Endothelial cell of umbilical vein (primary cell): Measurements from ENCODE around the gene GDE1. TPM values are rescaled to one million over a fixed set of nuclear protein-coding genes. Genes with fewer than 3 reads are reported as not detected.

Experiments used
- BruUV-seq: library from RNA; stranded (reverse); fragments of 400-500 nt; replicated peaks from 2 replicates; lab custom pipeline; 2021; lab: Mats Ljungman, UMichigan
- CTCF ChIA-PET: fragments of 300-600, 350-600 bp; sonication (Branson Sonifier 250); formaldehyde crosslinking; loops from one replicate; lab custom pipeline; 2021; ENCODE audit warnings: antibody characterized with exemption, inconsistent platforms; lab: Charles Lee
- POLR2A ChIA-PET: fragments of 300-600, 350-600 bp; sonication (Branson Sonifier 250); formaldehyde crosslinking; loops from one replicate; lab custom pipeline; 2021; ENCODE audit warnings: antibody characterized with exemption, inconsistent platforms; lab: Charles Lee
- DNase-seq: peaks from one replicate; pipeline ENCODE4 v3.0.0-alpha.2; 2011; ENCODE audit warnings: low read depth, low spot score
- FAIRE-seq: peaks from 2 replicates; lab custom pipeline; 2011; peaks lifted over from hg19 to GRCh38; lab: Jason Lieb, UNC
- H2AFZ ChIP-seq: 2 replicates; pipeline ENCODE4 v1.6.0; 2012; ENCODE audit warnings: low read depth, low read length, control low read depth, inconsistent platforms
- H3K27ac ChIP-seq: 2 replicates; pipeline ENCODE4 v1.5.1; 2011; ENCODE audit warnings: low read depth, mild to moderate bottlenecking, control low read depth, low read length, moderate library complexity; ENCODE audit not compliant: insufficient read depth
- H3K27me3 ChIP-seq, 2 experiments: 2 replicates each; pipeline versions ENCODE4 v1.6.0 to v1.6.1; 2011; ENCODE audit warnings: low read length in 2 of 2, mixed read lengths in 1 of 2; ENCODE audit not compliant: control insufficient read depth in 2 of 2, insufficient read depth in 2 of 2
- H3K36me3 ChIP-seq, 2 experiments: 2 replicates in 1 of 2; 3 replicates in 1 of 2; pipeline ENCODE4 v1.5.1; 2011; ENCODE audit warnings: low read length in 2 of 2, mild to moderate bottlenecking in 1 of 2, moderate library complexity in 1 of 2; ENCODE audit not compliant: control insufficient read depth in 2 of 2, insufficient read depth in 2 of 2; ENCODE audit errors: extremely low read depth in 1 of 2
- H3K4me1 ChIP-seq: 3 replicates; pipeline ENCODE4 v1.5.1; 2011; ENCODE audit warnings: mild to moderate bottlenecking, low read length; ENCODE audit not compliant: control insufficient read depth, insufficient read depth; ENCODE audit errors: extremely low read depth
- H3K4me2 ChIP-seq: 2 replicates; pipeline ENCODE4 v1.6.1; 2011; ENCODE audit warnings: low read length, control low read depth, mixed read lengths; ENCODE audit not compliant: insufficient read depth
- H3K4me3 ChIP-seq, 3 experiments: fragments of 200-600 bp in 1 of 3; sonication (generic), shearing (Covaris generic) in 1 of 3; replicated peaks in 1 of 3; 2 replicates each; pipeline ENCODE4 v1.5.1; 2011 to 2016; ENCODE audit warnings: control low read depth in 3 of 3, low read length in 3 of 3, mild to moderate bottlenecking in 2 of 3, inconsistent platforms in 1 of 3, low read depth in 1 of 3, moderate library complexity in 1 of 3; ENCODE audit not compliant: insufficient read depth in 1 of 3
- H3K79me2 ChIP-seq: 2 replicates; pipeline ENCODE4 v1.6.0; 2012; ENCODE audit warnings: low read length, inconsistent platforms; ENCODE audit not compliant: control insufficient read depth, insufficient read depth
- H3K9ac ChIP-seq: replicated peaks from 2 replicates; pipeline ENCODE3; 2011; ENCODE audit warnings: low read length, control low read depth; ENCODE audit not compliant: insufficient read depth; ENCODE audit errors: extremely low read depth
- H3K9me1 ChIP-seq: replicated peaks from 3 replicates; pipeline ENCODE4 v1.6.0; 2011; ENCODE audit warnings: mild to moderate bottlenecking, low read length; ENCODE audit not compliant: control insufficient read depth, insufficient read depth; ENCODE audit errors: extremely low read depth
- H3K9me3 ChIP-seq: replicated peaks from 2 replicates; pipeline ENCODE4 v1.5.1; 2012; ENCODE audit warnings: low read length, inconsistent platforms; ENCODE audit not compliant: control insufficient read depth, insufficient read depth
- H4K20me1 ChIP-seq: replicated peaks from 2 replicates; pipeline ENCODE3; 2011; ENCODE audit warnings: mild to moderate bottlenecking, low read length; ENCODE audit not compliant: control insufficient read depth, insufficient read depth; ENCODE audit errors: extremely low read depth
- CTCF ChIP-seq, 2 donors: IDR thresholded peaks; 1 replicate in 1 of 2; 2 replicates in 1 of 2; pipeline ENCODE4 v1.5.1; 2011; ENCODE audit warnings: low read length in 2 of 2, mild to moderate bottlenecking in 2 of 2, moderate library complexity in 2 of 2, control low read depth in 1 of 2, inconsistent platforms in 1 of 2, low read depth in 1 of 2; ENCODE audit not compliant: insufficient read depth in 1 of 2; ENCODE audit errors: extremely low read depth in 1 of 2
- EZH2 ChIP-seq: IDR thresholded peaks from 2 replicates; pipeline ENCODE4 v1.6.1; 2012; ENCODE audit warnings: borderline replicate concordance, low read depth, mild to moderate bottlenecking, moderate library complexity, low read length, inconsistent platforms; ENCODE audit not compliant: severe bottlenecking
- FOS ChIP-seq: IDR thresholded peaks from 2 replicates; pipeline ENCODE4 v1.6.1; 2011; ENCODE audit warnings: mild to moderate bottlenecking, low read length, moderate library complexity, borderline replicate concordance; ENCODE audit not compliant: insufficient read depth
- GATA2 ChIP-seq: IDR thresholded peaks from 2 replicates; pipeline ENCODE4 v1.7.0; 2011; ENCODE audit warnings: low read depth, mild to moderate bottlenecking, moderate library complexity, mixed read lengths, low read length; ENCODE audit not compliant: insufficient read length, insufficient read depth
- JUN ChIP-seq: IDR thresholded peaks from 2 replicates; pipeline ENCODE4 v1.6.1; 2011; ENCODE audit warnings: borderline replicate concordance, low read depth; ENCODE audit not compliant: insufficient read length, insufficient read depth
- MAX ChIP-seq: IDR thresholded peaks from 2 replicates; pipeline ENCODE4 v1.6.1; 2011; ENCODE audit not compliant: insufficient read depth, insufficient read length
- MYC ChIP-seq: IDR thresholded peaks from one replicate; pipeline ENCODE4 v1.6.1; 2011; ENCODE audit warnings: mild to moderate bottlenecking, low read depth, low read length
- POLR2A ChIP-seq: IDR thresholded peaks from 2 replicates; pipeline ENCODE4 v1.6.1; 2012; ENCODE audit warnings: low read depth, mild to moderate bottlenecking, control low read depth, low read length
- POLR2AphosphoS5 ChIP-seq: IDR thresholded peaks from 2 replicates; pipeline ENCODE4 v1.6.1; 2012; ENCODE audit warnings: low read depth, mild to moderate bottlenecking, control low read depth, low read length, moderate library complexity; ENCODE audit not compliant: insufficient read depth
- dilution Hi-C: fragments of 300-500 bp; cut with MboI; formaldehyde crosslinking; loops from one replicate; pipeline ENCODE4 v1.15.0; 2019; ENCODE audit warnings: low sequenced_read_pairs; ENCODE audit not compliant: extremely low pct_ligation_motif_present
- intact Hi-C: fragments of 100-400 bp; cut with micrococcal nuclease; formaldehyde crosslinking; loops from one replicate; pipeline ENCODE4 v1.10.0; 2022
- polyA plus RNA-seq, 4 experiments: library from polyadenylated mRNA; depleted of rRNA in 3 of 4; stranded (reverse) in 3 of 4; unstranded in 1 of 4; fragments of >200 nt; gene quantifications; 2 replicates each; pipeline versions ENCODE4 v1.2.1 to v1.2.3, GENCODE V29; 2011 to 2012; ENCODE audit warnings: missing spikeins in 1 of 4
- total RNA-seq: library from RNA; stranded (reverse); gene quantifications from 2 replicates; pipeline ENCODE4 v1.2.3, GENCODE V29; 2021

The GDE1 gene
- total and polyA plus RNA-seq, 2 donors (not counting 3 experiments of a cell fraction or from before 2014, with no cell fraction given), result 34.9 to 50.5 TPM

- no peak for FAIRE-seq
- POLR2A ChIA-PET, result no interaction called here
- dilution Hi-C loops (no loop called here), intact Hi-C loops (no loop called here)
- Histone ChIP-seq H3K27me3 (no peaks in the 10 kb centered on the region), H3K27ac (no peak overlapping the region), H3K4me1 (no peaks in the 10 kb centered on the region), H3K9ac (no peak overlapping the region), H3K36me3 (peaks cover 11 to 19% of the 10 kb centered on the region in 2 experiments), H3K79me2 (peaks cover 11% of the 10 kb centered on the region), H2AFZ (no peak overlapping the region), H3K9me3 (no peaks in the 10 kb centered on the region), H3K4me2 (no peak overlapping the region), H3K4me3 (no peak overlapping the region), H3K9me1 (no peaks in the 10 kb centered on the region), H4K20me1 (peaks cover 3% of the 10 kb centered on the region)
- BruUV-seq, result no TSS peak
- no peak for DNase-seq
- TF ChIP-seq MYC (no peak), GATA2 (no peak), POLR2A (no peak), EZH2 (no peak), JUN (no peak), CTCF (IDR thresholded peaks at IDR 0.05; ENCODE audit: extremely low read depth in 1 of 2, insufficient read depth in 1 of 2, low read depth in 1 of 2, low read length in 2 of 2) (no peak), FOS (no peak), POLR2AphosphoS5 (no peak), MAX (no peak)
- CTCF ChIA-PET, result interaction anchor here (0.8 kb wide), 1 partner anchor 11 kb away, joined by 3 read pairs; the partner anchor contains the start of gene VPS35L
Measured at GRCh38 chr16:19566362-19566761, 44.5 kb upstream of the GDE1 start.
